A673 (cell line): ENCODE results near the gene PRR5L. TPM values are rescaled to one million over a fixed set of nuclear protein-coding genes. Genes with fewer than 3 reads are reported as not detected.
A peak's percentile ranks its signal among the peaks of the same experiment; 100 is the strongest.

Experiments used
- BruUV-seq: library from RNA; stranded (reverse); fragments of 400-500 nt; replicated peaks from 2 replicates; lab custom pipeline; 2021; lab: Mats Ljungman, UMichigan
- CTCF ChIA-PET: fragments of 300-600 bp; sonication (Branson Sonifier 250); formaldehyde crosslinking; loops from one replicate; lab custom pipeline; 2022; ENCODE audit warnings: antibody characterized with exemption; lab: Charles Lee
- POLR2A ChIA-PET: fragments of 300-600 bp; sonication (Branson Sonifier 250); formaldehyde crosslinking; loops from one replicate; lab custom pipeline; 2022; ENCODE audit warnings: antibody characterized with exemption; ENCODE audit not compliant: low non-redundant PET; lab: Charles Lee
- DNase-seq: peaks from one replicate; pipeline ENCODE4 v3.0.0-alpha.2; 2015; ENCODE audit warnings: low spot score
- H3K27ac ChIP-seq: fragments of 200-600 bp; sonication (generic); 2 replicates; pipeline ENCODE4 v1.5.1; 2016; ENCODE audit warnings: mixed run types, low read depth, mild to moderate bottlenecking, mixed read lengths, antibody characterized with exemption, low read length; ENCODE audit not compliant: poor library complexity, severe bottlenecking
- H3K27me3 ChIP-seq: fragments of 200-600 bp; sonication (generic); replicated peaks from 2 replicates; pipeline ENCODE4 v1.6.1; 2017; ENCODE audit warnings: mixed run types, low read depth, mild to moderate bottlenecking, mixed read lengths, antibody characterized with exemption, low read length; ENCODE audit not compliant: insufficient read depth, poor library complexity
- H3K36me3 ChIP-seq: fragments of 200-600 bp; sonication (generic); 2 replicates; pipeline ENCODE4 v1.6.1; 2016; ENCODE audit warnings: mixed run types, mild to moderate bottlenecking, mixed read lengths, antibody characterized with exemption, low read length; ENCODE audit not compliant: insufficient read depth, poor library complexity, severe bottlenecking
- H3K4me1 ChIP-seq: fragments of 200-600 bp; sonication (generic); 2 replicates; pipeline ENCODE4 v1.6.1; 2017; ENCODE audit warnings: mixed run types, mild to moderate bottlenecking, mixed read lengths, antibody characterized with exemption, low read length; ENCODE audit not compliant: insufficient read depth, poor library complexity, severe bottlenecking
- H3K4me3 ChIP-seq: fragments of 200-600 bp; sonication (generic); 2 replicates; pipeline ENCODE4 v1.5.1; 2016; ENCODE audit warnings: low read depth, mixed run types, mild to moderate bottlenecking, mixed read lengths, low read length; ENCODE audit not compliant: poor library complexity, severe bottlenecking
- H3K9me3 ChIP-seq: fragments of 200-600 bp; sonication (generic); 2 replicates; pipeline ENCODE4 v1.6.1; 2016; ENCODE audit warnings: mixed run types, low read depth, mild to moderate bottlenecking, mixed read lengths, antibody characterized with exemption, low read length; ENCODE audit not compliant: poor library complexity, severe bottlenecking
- CTCF ChIP-seq: fragments of 300-800, 200-600 bp; sonication (generic); conservative IDR thresholded peaks from 2 replicates; pipeline ENCODE4 v1.5.1; 2017; ENCODE audit warnings: low read depth, mild to moderate bottlenecking, antibody characterized with exemption, low read length, moderate library complexity, mixed read lengths
- EZH2 ChIP-seq: fragments of 200-600 bp; sonication (generic); IDR thresholded peaks from 2 replicates; pipeline ENCODE4 v1.6.1; 2017; ENCODE audit warnings: borderline replicate concordance, low read depth, mild to moderate bottlenecking, mixed read lengths, antibody characterized with exemption, low read length; ENCODE audit not compliant: poor library complexity, severe bottlenecking
- intact Hi-C: fragments of 100-400 bp; cut with micrococcal nuclease; formaldehyde crosslinking; loops from one replicate; pipeline ENCODE4 v1.10.0; 2022; ENCODE audit not compliant: unreplicated experiment
- total RNA-seq: library from RNA; stranded (reverse); gene quantifications from 2 replicates; pipeline ENCODE4 v1.2.3, GENCODE V29; 2021

The PRR5L gene
- total RNA-seq, 1 experiment from 2014 or later = 102 TPM

- no peak overlapping the region for H3K27ac ChIP-seq
- POLR2A ChIA-PET = no interaction called here
- H3K27me3 ChIP-seq = no peaks in the 10 kb centered on the region
- CTCF ChIA-PET = no interaction called here
- no peak for TF ChIP-seq CTCF
- no peak for TF ChIP-seq EZH2
- H3K4me3 ChIP-seq = no peak overlapping the region
- H3K4me1 ChIP-seq = peaks cover 34% of the 10 kb centered on the region
- no peaks in the 10 kb centered on the region for H3K36me3 ChIP-seq
- no peak for DNase-seq
- no TSS peak for BruUV-seq
- intact Hi-C loops = no loop called here
- no peaks in the 10 kb centered on the region for H3K9me3 ChIP-seq
These were observed 66.8 kb downstream of the PRR5L start for GRCh38 chr11:36362902-36363301.

GRCh38 chr11:36363361-36364268 lies 67.5 kb downstream of the PRR5L start:
- peaks cover 34% of the 10 kb centered on the region for H3K4me1 ChIP-seq
- no peak overlapping the region for H3K27ac ChIP-seq
- no peak overlapping the region for H3K4me3 ChIP-seq
- TF ChIP-seq EZH2 (no peak), CTCF (no peak)
- no peaks in the 10 kb centered on the region for H3K9me3 ChIP-seq
- H3K27me3 ChIP-seq = no peaks in the 10 kb centered on the region
- intact Hi-C loops = no loop called here
- H3K36me3 ChIP-seq = no peaks in the 10 kb centered on the region
- no TSS peak for BruUV-seq
- DNase-seq = peak; percentile 51
- ChIA-PET POLR2A (no interaction called here), CTCF (no interaction called here)

GRCh38 chr11:36364551-36365325 lies 68.7 kb downstream of the PRR5L start:
- DNase-seq = peak; percentile 42
- H3K36me3 ChIP-seq = no peaks in the 10 kb centered on the region
- ChIA-PET POLR2A (no interaction called here), CTCF (interaction anchor here (0.7 kb wide), 1 partner anchor 147 kb away, joined by 3 read pairs; no protein-coding TSS in a partner anchor)
- intact Hi-C loops = no loop called here
- no peaks in the 10 kb centered on the region for H3K9me3 ChIP-seq
- TF ChIP-seq CTCF (no peak), EZH2 (no peak)
- no peak overlapping the region for H3K27ac ChIP-seq
- no TSS peak for BruUV-seq
- peaks cover 34% of the 10 kb centered on the region for H3K4me1 ChIP-seq
- no peak overlapping the region for H3K4me3 ChIP-seq
- H3K27me3 ChIP-seq = no peaks in the 10 kb centered on the region
